Measurements from ENCODE around the gene CMTM8.

The CMTM8 gene

DNA sequence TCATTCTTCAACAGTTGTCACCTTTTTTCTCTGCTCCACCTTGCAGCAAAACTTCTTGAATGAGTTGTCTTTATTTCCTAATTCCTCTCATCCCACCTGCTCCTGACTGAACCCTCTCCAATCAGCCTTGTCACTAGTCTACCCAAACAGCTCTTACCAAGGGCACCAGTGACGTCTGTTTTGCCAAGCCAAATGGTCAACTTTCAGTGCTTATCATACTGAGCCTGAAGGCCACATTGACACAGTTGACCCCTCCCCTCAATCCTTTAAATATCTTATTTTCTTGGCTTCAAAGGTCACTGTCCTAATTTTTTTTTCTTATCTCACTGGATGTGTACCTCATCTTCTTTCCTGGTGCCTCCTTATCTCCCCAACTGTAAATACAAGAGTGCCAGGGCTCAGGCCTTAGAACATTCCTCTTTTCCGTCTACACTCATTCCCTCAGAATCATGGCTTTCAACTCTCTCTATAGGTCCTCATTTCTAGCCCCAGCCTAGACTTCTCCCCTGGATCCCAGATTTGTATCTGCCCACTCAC is 43.2 kb downstream of the CMTM8 start:
- no peak for DNase-seq

DNA sequence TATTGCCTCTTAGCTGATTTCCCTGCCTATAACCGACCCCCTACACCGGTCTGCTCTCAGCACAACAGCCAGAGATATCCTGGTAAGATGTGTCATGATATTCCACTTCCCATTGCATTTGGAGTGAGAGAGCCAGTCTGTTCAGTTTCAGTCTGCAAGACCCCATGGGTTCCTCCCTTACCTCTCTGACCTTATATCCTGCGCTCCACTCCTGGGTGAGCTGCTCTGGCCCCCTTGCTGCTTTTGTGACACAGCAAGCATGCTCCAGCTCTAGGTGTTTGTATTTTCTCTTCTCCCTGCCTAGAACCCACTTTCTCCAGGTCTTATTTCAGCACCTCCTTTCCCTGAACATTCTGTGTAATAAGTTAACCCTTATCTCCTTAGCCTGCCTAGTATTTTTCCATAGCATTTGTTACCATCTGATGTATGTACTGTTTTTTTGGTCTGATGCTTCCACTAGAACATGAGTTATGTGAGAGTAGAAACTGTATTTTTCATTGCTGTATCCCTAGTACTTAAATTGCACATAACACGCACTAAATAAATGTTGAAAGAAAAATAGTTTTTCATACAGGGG is 44.2 kb downstream of the CMTM8 start:
- no peak for DNase-seq

DNA sequence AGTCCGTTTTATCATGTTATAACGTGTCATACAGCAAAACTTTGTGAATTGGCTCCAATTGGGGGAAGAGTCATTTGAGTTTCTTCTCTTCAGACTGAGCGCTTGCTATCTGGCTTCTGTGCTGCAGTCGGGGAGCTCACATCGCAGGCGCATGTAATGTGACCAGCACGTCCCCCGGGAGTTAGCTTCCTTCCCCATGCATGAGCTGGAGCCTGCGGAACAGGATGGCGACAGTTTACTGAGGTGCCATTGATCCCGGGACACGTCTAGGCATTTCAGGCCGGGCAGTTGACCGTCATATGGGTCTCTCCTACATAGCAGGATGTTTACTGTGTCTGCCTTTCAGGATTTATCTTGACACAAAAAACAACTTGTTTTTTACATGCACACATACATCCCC is 44.8 kb downstream of the CMTM8 start:
- no peak for DNase-seq

DNA sequence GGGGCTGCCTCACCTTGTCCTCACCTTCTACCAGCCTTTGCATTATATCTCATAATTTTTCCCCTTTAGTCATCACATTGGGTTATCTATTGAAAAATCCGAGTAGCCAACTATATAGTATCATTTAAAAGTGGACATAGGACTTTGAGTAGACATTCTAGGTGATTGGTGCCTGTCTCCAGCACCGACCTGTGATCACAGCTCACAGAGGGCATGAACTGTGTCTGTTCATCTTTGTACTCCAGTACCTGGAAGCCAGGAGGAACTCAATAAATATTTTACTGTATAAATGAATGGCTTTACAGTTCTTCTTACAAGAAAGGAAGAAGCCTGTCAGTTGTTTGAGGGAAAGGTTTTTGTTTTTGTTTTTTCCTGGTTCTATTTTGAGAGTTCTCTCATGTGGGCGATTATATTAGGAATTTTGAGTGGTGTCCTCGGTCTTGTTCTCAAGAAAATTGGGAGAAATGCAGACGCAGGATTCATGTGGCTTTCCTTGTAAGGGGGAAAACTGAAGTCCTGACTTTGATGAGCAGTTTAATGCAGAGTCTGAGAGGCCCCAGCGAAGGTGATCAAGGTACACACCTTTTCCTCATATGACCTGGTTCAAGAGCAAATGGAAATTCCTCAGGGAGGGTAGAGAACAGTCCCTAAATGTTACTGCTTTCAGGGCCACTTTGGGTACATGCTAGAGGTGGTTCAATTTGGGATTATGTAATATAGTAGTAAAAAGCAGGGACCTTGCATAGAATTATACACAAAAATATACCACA is 46.1 kb downstream of the CMTM8 start:
- no peak for DNase-seq

DNA sequence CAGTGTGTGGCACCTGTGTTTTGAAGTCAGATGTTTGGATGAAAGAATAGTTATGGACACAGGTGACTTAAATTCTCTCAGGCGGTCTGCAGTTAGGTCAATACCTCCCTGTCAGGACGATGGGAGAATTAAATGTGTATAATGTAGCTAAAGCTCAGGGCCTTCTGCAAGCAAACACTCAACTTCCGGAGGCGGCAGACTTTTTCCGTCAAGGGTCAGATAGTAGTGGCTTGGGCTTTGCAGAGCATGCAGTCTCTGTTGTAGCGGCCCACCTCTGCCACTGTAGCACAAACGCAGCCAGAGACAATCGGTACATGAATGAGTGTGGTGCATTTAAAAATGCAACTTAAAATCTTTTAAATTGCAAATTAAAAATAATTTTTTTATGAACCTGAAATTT is 47.4 kb downstream of the CMTM8 start:
- DNase-seq, result no peak

DNA sequence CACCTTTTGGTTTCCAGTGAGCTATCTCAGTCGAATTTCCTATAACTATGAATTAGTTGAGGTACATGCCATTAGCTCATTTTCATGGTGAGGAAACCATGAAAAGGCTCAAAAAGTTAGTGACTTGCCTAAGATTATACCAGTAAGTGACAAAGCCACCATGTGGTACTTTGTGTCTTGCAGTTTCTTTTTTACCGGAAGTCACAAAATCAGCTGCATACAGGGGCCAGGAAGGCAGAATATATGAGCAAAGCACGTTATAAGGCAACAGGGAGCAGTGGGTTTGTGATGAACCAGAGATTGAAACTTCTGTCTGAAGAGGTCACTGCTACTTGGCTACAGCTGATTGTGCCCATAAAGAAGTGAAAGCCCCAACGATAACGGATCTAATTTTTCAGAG is 50.3 kb downstream of the CMTM8 start:
- DNase-seq, result no peak

DNA sequence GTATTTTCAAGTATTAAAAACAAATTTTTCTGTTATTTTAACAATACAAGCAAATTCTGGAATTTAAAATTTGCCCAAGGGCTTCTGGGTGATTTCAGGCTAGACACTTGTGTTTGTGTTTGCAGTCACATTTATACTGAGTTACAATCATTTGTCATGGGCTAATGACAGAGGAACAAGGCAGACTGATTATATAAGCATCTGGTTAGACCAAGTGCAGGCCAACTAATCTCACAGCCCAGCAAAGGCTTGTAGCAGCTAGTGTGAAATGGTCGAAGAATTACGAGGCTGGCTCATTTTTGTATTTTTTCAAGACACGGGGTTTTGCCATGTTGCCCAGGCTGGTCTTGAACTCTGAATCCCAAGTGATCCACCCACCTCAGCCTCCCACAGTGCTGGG is 52.1 kb downstream of the CMTM8 start:
- DNase-seq, result no peak

DNA sequence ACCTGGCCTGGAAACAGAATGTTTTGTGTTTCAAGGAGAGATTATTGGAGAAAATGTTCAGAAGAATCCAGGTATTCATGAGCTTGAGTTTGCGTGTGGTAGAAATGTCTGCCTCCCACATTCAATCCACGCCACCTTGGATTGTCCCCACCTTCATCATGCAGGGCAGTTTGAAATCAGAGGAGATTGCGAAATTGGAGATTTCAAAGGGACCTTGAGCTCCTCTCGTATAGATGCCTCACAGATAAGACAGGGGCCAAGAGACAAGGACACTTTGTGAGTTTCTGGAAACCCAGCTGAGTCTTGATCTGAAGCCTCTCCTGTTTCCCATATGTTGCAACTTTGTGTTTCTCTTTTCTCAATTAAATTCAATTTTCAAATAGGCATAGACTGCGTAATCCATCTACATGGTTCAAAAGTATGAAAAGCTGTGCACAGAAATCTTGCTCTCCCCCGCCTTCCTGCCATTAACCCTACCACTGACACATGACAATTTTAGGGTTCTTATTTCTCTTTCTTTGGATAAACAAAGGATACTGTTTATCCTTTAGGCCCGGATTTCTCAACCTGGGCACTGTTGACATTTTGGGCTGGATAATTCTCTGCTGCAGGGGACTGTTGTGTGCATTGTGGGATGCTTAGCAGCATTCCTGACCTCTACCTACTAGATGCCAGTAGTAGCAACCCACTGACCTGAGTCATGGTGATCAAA is 53.8 kb downstream of the CMTM8 start:
- DNase-seq, result no peak

DNA sequence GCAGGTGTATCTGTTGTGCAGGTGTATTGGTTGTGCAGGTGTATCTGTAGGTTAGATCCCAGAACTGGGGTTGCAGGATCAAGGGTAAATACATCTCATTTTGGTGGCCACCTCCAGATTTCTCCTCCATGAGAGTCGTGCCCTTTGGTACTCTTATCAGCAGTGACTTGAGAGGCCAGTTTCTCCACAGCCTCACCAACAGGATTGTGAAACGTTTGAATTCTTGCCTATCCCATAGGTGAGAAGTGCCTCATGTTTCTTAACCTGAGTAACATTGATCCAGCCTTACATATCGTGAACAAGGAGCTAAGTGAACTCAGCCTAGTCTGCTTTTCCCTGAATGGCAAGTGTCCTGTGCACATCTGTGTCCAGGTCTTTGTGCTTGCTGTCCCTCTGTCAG is 55.4 kb downstream of the CMTM8 start:
- DNase-seq, result no peak

DNA sequence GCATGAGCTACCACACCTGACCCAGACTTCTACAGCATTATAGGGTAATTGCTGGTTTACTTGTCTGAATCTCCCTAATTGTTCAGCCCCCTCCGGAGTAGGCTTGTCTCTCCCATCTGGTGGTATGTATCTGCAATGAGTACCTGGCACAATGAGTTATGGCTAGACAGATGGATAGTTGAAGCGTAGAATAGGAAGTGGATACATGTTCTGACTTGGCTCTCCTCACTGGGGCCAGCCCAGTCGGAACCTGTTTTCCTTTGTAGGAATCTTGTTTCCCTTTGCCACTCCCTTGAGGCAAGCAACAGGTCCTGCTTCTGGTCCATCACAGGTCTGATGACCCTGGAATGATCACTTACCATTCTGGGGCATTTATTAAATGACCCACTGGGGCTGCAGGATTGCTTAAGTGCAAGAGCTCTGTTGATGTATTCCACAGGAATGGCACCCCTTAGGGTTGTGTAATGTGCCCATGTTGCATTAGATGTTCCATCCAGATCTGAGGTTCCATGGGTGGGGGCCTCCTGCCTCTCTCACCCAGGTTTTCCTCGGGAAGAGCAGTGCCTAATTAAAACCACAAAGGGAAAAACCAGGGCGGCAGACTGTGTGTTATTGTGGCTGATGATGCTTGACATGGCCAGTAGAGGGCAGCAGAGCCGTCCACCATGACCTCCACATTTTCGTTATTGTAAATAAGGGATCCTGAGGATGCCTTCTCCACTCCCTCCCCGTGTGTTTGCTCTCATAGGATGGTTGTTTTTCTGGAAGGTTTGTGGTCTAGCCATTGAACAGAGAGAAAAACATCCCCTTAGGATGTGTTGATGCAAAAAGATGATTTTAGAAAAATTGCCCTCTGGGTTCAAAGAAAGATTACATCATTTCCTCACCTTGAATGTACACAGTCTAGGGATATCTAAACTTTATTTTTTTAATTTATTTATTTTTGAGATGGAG is 58.0 kb downstream of the CMTM8 start:
- peak; percentile 63 for DNase-seq

DNA sequence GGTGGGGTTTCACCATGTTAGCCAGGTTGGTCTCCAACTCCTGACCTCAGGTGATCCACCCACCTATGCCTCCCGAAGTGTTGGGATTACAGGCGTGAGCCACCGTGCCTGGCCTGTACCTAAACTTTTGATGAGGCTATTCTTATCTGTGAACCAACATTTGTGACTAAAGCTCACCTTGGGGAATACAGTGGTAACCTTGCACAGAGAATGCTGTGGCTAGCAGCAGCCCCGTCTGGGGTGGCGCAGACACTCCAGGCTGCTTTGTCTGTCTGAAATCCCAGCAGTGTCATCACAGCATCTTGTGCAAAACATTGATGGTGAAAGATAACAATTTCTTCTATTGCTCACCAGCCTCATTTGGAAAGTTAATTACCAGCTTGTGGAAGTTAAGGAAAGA is 58.9 kb downstream of the CMTM8 start:
- DNase-seq, result no peak

DNA sequence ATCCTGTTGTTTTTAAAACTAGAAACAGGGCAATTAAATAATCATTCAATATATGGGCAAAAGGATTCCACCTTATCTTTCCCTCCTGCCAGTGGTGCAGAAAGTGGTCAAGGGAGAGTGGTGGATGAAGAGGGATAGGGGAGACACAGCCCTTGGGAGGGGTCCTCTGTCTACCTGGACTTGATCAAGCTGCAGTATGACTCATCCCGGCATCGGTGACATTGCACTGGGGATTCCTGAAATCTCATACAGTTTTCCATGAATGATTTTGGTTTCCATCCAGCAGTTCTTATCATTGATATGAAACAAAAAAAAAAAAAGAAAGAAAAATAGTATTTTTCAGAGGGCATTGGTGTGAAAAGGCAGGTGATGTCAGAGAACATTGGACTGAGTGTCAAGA is 62.9 kb downstream of the CMTM8 start:
- DNase-seq, result no peak

DNA sequence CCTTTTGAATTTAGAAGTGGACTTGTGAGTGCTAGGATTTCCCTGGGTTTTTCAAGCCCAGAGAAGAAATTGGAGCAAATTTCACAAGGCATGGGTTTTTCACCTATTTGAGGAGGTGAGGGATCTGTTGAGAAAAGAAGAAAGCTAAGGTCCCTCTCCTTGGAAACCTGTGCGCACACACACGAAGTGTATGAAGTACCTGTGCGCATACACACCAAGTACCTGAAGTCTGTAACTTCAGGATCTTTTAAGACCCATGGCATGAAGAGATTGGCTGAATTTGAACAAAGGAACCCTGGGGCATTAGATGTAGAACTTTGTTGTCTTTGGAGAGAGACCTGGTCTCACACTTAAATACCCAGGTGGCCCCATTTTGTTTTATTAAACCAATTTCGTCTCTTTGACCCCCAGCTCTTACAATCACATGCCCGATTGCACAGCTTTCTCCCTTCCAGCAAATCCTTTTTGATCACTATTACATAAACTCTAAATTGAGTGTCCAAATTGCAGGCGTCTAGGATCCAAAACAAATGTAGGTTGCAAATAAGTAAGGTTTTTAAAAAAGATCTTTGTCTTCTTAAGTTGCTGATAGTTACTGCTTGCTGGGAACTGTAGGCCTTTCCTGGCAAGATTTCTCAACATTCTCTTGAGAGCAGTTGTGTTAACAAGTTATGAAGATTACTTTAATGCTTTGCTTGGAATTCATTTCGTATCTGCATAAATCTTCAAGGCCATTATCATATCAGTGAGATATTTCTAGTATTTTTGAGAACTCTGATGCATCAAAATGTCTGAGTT is 64.3 kb downstream of the CMTM8 start:
- DNase-seq, result no peak

DNA sequence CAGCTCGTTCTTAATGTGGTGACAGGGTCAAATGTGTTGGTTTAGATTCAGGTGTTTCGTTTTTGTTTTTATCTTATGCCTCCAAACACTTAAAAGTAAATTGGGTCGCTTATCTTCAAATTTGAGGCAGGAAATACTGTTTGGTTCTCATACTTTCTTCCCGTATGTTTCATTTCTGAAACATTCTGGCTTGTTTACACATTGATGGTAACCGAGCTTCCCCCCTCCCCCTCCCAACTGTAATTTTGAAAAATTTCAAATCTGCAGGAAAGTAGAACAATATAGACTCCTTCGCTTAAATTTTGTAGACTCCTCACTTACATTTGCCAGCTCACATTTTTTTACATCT is 64.9 kb downstream of the CMTM8 start:
- no peak for DNase-seq

DNA sequence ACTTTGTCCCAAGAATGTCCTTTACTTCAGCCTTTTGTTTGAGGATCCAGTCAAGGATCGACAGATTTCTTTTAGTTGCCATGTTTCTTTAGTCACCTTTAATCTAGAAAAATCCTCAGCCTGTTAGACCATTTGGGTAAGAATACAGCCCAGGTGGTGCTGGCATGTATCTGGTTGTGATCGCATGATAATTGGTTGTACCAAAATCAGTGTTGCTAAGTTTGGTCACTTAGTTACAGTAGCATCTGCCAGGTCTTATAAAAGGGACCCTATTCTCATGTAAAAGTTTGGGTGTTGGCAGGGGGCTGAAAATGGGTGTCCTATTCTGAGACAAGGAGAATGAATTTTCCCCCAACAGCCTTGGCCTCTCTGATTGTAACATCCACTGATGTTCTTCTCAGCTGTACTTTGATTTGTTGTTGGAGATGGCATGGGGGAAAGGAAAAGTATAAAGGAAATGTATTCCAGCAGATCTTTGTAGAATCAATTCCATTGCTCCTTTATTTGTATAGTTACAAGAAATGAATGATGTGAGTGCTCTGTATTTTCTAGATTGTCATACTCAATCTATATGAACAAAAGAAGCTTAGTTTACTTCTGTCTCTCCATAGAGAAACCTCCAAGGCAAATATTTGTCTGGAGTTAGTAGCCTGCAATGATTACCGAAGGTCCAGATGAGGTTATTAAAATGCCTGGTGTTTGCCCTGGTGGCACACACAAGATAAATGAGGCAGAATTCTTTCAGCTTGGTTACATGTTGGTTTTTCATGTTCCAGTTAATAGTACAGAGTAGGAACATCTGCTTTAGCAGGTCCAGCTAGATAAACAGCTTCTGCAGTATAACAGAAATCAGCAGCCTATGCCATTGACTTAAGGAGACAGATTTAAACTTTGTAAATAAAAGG is 65.7 kb downstream of the CMTM8 start:
- no peak for DNase-seq

DNA sequence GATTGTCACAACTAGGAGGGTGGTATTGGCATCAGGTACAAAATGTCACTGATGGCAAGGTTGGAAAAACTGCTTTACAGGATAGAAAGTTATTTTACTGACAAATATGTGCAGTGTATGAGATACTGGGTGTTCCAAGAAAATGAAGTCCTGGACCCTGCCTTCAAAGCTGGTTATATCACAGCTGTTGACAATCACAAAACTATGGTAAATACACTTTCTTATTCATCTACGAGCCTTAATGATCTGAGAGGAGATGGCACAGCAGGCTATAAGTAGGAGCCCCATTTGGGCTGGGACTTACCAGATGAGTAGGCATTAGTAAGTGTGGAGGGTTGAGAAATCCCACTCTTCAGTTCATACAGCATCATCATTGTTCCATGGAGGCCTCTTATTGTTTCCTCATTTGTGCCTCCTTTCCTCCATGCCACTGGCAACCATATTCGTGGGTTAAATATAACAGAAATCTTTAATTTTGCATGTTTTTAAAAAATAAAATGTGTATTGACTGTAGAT is 66.9 kb downstream of the CMTM8 start:
- DNase-seq, result no peak

DNA sequence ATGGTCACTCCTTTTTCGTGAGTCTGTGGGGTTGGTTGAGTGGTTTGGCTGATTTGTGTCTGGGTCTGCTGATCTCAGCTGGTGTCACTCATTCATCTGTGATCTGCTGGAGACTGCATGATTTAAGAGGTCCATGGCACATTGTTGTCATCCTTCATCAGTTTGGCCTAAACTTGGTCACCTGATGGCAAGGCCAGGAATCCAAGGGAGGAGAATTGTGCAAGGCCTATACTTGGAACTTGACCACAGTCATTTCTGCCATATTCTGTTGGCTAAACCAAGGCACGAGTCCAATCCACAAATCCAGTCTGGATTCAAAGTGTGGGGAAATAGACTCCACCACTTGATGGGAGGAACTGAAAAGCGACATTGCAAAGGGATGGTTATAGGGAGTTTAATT is 67.6 kb downstream of the CMTM8 start:
- no peak for DNase-seq

DNA sequence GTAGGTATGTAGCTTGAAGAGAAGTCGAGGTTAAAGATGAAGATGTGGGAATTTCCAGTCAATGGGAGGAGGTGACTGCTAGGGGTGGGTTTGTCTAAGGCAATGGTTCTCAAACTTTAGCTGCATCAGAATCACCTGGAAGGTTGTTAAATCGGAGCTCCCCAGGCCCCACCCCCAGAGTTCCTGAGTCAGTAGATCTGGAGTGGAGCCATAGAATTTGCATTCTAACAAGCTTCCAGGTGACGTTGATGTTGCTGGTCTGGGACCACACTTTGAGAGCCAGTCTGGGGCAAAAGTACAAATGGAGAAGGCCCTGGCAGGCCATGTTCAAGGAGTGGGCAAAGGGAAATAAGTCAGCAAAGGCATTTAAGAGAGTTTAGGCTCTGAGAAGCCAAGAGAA is 69.1 kb downstream of the CMTM8 start:
- DNase-seq, result no peak

DNA sequence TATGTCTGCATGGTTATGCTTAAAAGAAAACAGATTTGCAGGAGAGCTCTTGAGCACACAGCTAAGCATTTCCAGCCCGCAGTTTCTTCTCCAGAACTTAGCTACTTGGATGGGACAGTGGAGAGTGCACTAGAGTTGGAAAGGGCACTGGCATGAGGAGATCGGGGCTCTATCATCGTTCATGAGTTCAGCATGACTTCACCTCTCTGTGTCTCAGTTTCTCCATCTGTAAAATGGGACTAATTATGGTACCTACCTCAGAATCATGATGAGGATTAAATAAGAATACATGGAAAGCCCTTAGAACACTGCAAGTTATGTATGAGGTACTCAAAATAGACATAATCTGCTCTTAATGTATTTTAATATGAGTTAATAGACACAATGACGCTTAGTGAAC is 69.9 kb downstream of the CMTM8 start:
- DNase-seq, result no peak

DNA sequence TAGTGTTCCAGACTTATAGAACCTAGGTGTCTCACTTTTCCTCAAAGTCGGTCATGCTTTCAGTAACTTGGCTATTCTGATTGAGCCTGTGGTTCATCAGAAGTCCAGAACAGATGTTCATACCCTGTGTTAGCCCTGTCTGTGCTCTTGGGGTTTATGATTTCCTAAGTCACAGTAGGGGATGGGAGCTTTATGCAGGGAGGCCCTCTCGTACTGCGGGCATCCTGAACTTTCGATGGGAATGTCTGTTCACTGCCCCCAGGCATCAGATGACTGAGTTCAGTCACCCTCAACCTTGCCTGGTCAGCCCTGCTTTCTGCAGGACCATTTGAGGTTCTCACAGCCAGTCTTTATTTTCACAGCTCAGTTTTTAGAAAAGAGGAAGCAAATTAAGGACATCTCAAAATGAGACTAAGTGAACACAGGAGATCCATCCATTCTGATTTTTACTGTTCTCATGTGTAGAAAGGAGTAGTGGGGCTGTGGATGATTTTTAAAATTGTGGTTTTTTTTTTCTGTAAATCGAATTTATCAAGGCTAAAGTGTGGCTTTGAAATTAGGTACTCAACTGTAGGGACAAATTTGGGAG is 71.3 kb downstream of the CMTM8 start:
- DNase-seq, result no peak

Measured in NCI-H2171 (cell line).